ENCODE results near the gene RASD1. TPM values are rescaled to one million over a fixed set of nuclear protein-coding genes. Genes with fewer than 3 reads are reported as not detected.

RASD1 gene
- total RNA-seq, 2 experiments from 2014 or later, result 0.39 to 0.58 TPM

GRCh38 chr17:17513626-17514025 is 17.4 kb upstream of the RASD1 start:
- no peaks in the 10 kb centered on the region for H3K27me3 Mint-ChIP-seq (ENCODE audit: low read depth)
- DNase-seq (no peak), ATAC-seq (no peak)
- no peak overlapping the region for H3K4me3 Mint-ChIP-seq
- H3K4me1 Mint-ChIP-seq (ENCODE audit: low read depth), result peaks cover 17% of the 10 kb centered on the region
- ChIA-PET CTCF (no interaction called here), POLR2A (no interaction called here)
- no peak overlapping the region for H3K27ac Mint-ChIP-seq
- no peaks in the 10 kb centered on the region for H3K36me3 Mint-ChIP-seq (ENCODE audit: low read depth)
- no peaks in the 10 kb centered on the region for H3K9me3 Mint-ChIP-seq (ENCODE audit: insufficient read depth)

- Mint-ChIP-seq H3K9me3 (ENCODE audit: insufficient read depth) (no peaks in the 10 kb centered on the region), H3K36me3 (ENCODE audit: low read depth) (no peaks in the 10 kb centered on the region), H3K4me3 (no peak overlapping the region), H3K27me3 (ENCODE audit: low read depth) (no peaks in the 10 kb centered on the region), H3K27ac (no peak overlapping the region), H3K4me1 (ENCODE audit: low read depth) (peaks cover 17% of the 10 kb centered on the region)
- ChIA-PET CTCF (interaction anchor here (3.5 kb wide), 1 partner anchor 16 kb away, joined by 23 read pairs; the partner anchor contains the start of gene RASD1), POLR2A (no interaction called here)
- no peak for DNase-seq
- ATAC-seq, result no peak
These were observed 16.7 kb upstream of the RASD1 start for GRCh38 chr17:17512866-17513265.

- peaks cover 17% of the 10 kb centered on the region for H3K4me1 Mint-ChIP-seq (ENCODE audit: low read depth)
- no peaks in the 10 kb centered on the region for H3K27me3 Mint-ChIP-seq (ENCODE audit: low read depth)
- H3K4me3 Mint-ChIP-seq, result no peak overlapping the region
- ATAC-seq, result no peak
- CTCF ChIA-PET, result interaction anchor here (3.5 kb wide), 1 partner anchor 15 kb away, joined by 23 read pairs; the partner anchor contains the start of gene RASD1
- POLR2A ChIA-PET, result interaction anchor here (1.2 kb wide), 1 partner anchor 121 kb away, joined by 3 read pairs; no protein-coding TSS in a partner anchor
- H3K9me3 Mint-ChIP-seq (ENCODE audit: insufficient read depth), result no peaks in the 10 kb centered on the region
- DNase-seq, result no peak
- H3K36me3 Mint-ChIP-seq (ENCODE audit: low read depth), result no peaks in the 10 kb centered on the region
- no peak overlapping the region for H3K27ac Mint-ChIP-seq
These were observed 16.0 kb upstream of the RASD1 start for GRCh38 chr17:17511881-17512858.

- POLR2A ChIA-PET, result interaction anchor here (1.2 kb wide), 1 partner anchor 122 kb away, joined by 3 read pairs; no protein-coding TSS in a partner anchor
- ATAC-seq, result no peak
- Mint-ChIP-seq H3K27ac (peak overlapping the region; percentile 54), H3K36me3 (ENCODE audit: low read depth) (no peaks in the 10 kb centered on the region), H3K27me3 (ENCODE audit: low read depth) (no peaks in the 10 kb centered on the region), H3K4me3 (no peak overlapping the region), H3K9me3 (ENCODE audit: insufficient read depth) (no peaks in the 10 kb centered on the region), H3K4me1 (ENCODE audit: low read depth) (peaks cover 17% of the 10 kb centered on the region)
- CTCF ChIA-PET, result interaction anchor here (3.5 kb wide), 1 partner anchor 14 kb away, joined by 23 read pairs; the partner anchor contains the start of gene RASD1
- DNase-seq, result no peak
These were observed 15.1 kb upstream of the RASD1 start for GRCh38 chr17:17511293-17511741.

GRCh38 chr17:17510456-17511292 is 14.5 kb upstream of the RASD1 start:
- Mint-ChIP-seq H3K4me3 (no peak overlapping the region), H3K27me3 (ENCODE audit: low read depth) (no peaks in the 10 kb centered on the region), H3K36me3 (ENCODE audit: low read depth) (no peaks in the 10 kb centered on the region), H3K4me1 (ENCODE audit: low read depth) (peaks cover 17% of the 10 kb centered on the region), H3K9me3 (ENCODE audit: insufficient read depth) (no peaks in the 10 kb centered on the region), H3K27ac (peak overlapping the region; percentile 54)
- CTCF ChIA-PET, result interaction anchor here (0.9 to 3.5 kb wide), 2 partner anchors 14 to 58 kb away, joined by 3 to 23 read pairs; partner anchors contain the start of gene RASD1
- DNase-seq (no peak), ATAC-seq (no peak)
- POLR2A ChIA-PET, result interaction anchor here (1.2 kb wide), 1 partner anchor 122 kb away, joined by 3 read pairs; no protein-coding TSS in a partner anchor

- ATAC-seq, result no peak
- POLR2A ChIA-PET, result no interaction called here
- peak overlapping the region; percentile 54 for H3K27ac Mint-ChIP-seq
- no peaks in the 10 kb centered on the region for H3K36me3 Mint-ChIP-seq (ENCODE audit: low read depth)
- DNase-seq, result no peak
- no peak overlapping the region for H3K4me3 Mint-ChIP-seq
- H3K27me3 Mint-ChIP-seq (ENCODE audit: low read depth), result no peaks in the 10 kb centered on the region
- CTCF ChIA-PET, result interaction anchor here (0.9 to 3.5 kb wide), 3 partner anchors 13 to 59 kb away, joined by 3 to 23 read pairs (median 3); partner anchors contain the start of gene RASD1
- H3K9me3 Mint-ChIP-seq (ENCODE audit: insufficient read depth), result no peaks in the 10 kb centered on the region
- H3K4me1 Mint-ChIP-seq (ENCODE audit: low read depth), result peaks cover 17% of the 10 kb centered on the region
These were observed 13.6 kb upstream of the RASD1 start for GRCh38 chr17:17509601-17510425.

GRCh38 chr17:17508646-17509591 is 12.7 kb upstream of the RASD1 start:
- H3K4me3 Mint-ChIP-seq, result no peak overlapping the region
- peaks cover 17% of the 10 kb centered on the region for H3K4me1 Mint-ChIP-seq (ENCODE audit: low read depth)
- no peaks in the 10 kb centered on the region for H3K27me3 Mint-ChIP-seq (ENCODE audit: low read depth)
- DNase-seq (no peak), ATAC-seq (no peak)
- H3K9me3 Mint-ChIP-seq (ENCODE audit: insufficient read depth), result no peaks in the 10 kb centered on the region
- CTCF ChIA-PET, result interaction anchor here (1.0 kb wide), 1 partner anchor 12 kb away, joined by 3 read pairs; no protein-coding TSS in a partner anchor
- H3K27ac Mint-ChIP-seq, result no peak overlapping the region
- POLR2A ChIA-PET, result no interaction called here
- H3K36me3 Mint-ChIP-seq (ENCODE audit: low read depth), result no peaks in the 10 kb centered on the region

GRCh38 chr17:17508019-17508535 is 11.9 kb upstream of the RASD1 start:
- ChIA-PET POLR2A (interaction anchor here (1.4 kb wide), 1 partner anchor 9 kb away, joined by 3 read pairs; no protein-coding TSS in a partner anchor), CTCF (interaction anchor here (0.8 kb wide), 1 partner anchor 11 kb away, joined by 3 read pairs; no protein-coding TSS in a partner anchor)
- Mint-ChIP-seq H3K4me3 (no peak overlapping the region), H3K9me3 (ENCODE audit: insufficient read depth) (no peaks in the 10 kb centered on the region), H3K36me3 (ENCODE audit: low read depth) (no peaks in the 10 kb centered on the region), H3K27ac (no peak overlapping the region), H3K4me1 (ENCODE audit: low read depth) (peaks cover 17% of the 10 kb centered on the region), H3K27me3 (ENCODE audit: low read depth) (no peaks in the 10 kb centered on the region)
- DNase-seq (no peak), ATAC-seq (no peak)

- H3K27me3 Mint-ChIP-seq (ENCODE audit: low read depth), result no peaks in the 10 kb centered on the region
- peaks cover 17% of the 10 kb centered on the region for H3K4me1 Mint-ChIP-seq (ENCODE audit: low read depth)
- CTCF ChIA-PET, result interaction anchor here (0.8 to 3.3 kb wide), 2 partner anchors 10 to 11 kb away, joined by 3 to 17 read pairs; no protein-coding TSS in a partner anchor
- POLR2A ChIA-PET, result interaction anchor here (1.4 kb wide), 1 partner anchor 10 kb away, joined by 3 read pairs; no protein-coding TSS in a partner anchor
- no peak overlapping the region for H3K4me3 Mint-ChIP-seq
- H3K9me3 Mint-ChIP-seq (ENCODE audit: insufficient read depth), result no peaks in the 10 kb centered on the region
- no peak overlapping the region for H3K27ac Mint-ChIP-seq
- no peak for DNase-seq
- no peak for ATAC-seq
- H3K36me3 Mint-ChIP-seq (ENCODE audit: low read depth), result no peaks in the 10 kb centered on the region
These were observed 11.3 kb upstream of the RASD1 start for GRCh38 chr17:17507465-17508011.

Measured in activated CD8-positive, alpha-beta T cell treated with anti-CD3 and anti-CD28 coated beads, Interleukin-2, amount 10 ng/mL, durations not matched to agents 7 days and 5 days (primary cell).